ENCODE results near the gene FAM228A. TPM values are rescaled to one million over a fixed set of nuclear protein-coding genes. Genes with fewer than 3 reads are reported as not detected.

Gene FAM228A
- total and polyA plus RNA-seq, 11 donors: 0.19 to 1.9 (median 0.79) TPM; not detected in 3

GRCh38 chr2:24159708-24160107, 15.1 kb upstream of the FAM228A start:
- Histone ChIP-seq H3K4me3 (no peak overlapping the region), H3K9me3 (peaks cover 0 to 7% (median 0%) of the 10 kb centered on the region in 12 donors), H3K27me3 (no peaks in the 10 kb centered on the region), H3K4me1 (no peaks in the 10 kb centered on the region), H3K27ac (no peak overlapping the region), H3K36me3 (peaks cover 0 to 54% (median 4%) of the 10 kb centered on the region in 9 donors)
- WGBS, 4 donors: 92 to 98% (median 93%) methylated on average over 4 of the region's 4 CpGs
- ATAC-seq (no peak), DNase-seq (no peak)
- intact Hi-C loops (cut with DNase I): no loop called here
- no peak for TF ChIP-seq CTCF (IDR thresholded peaks at IDR 0.05)
- no peak for TF ChIP-seq POLR2A (IDR thresholded peaks at IDR 0.05)

- intact Hi-C loops (cut with DNase I): no loop called here
- Histone ChIP-seq H3K27me3 (no peaks in the 10 kb centered on the region), H3K4me1 (no peaks in the 10 kb centered on the region), H3K27ac (no peak overlapping the region), H3K4me3 (no peak overlapping the region), H3K36me3 (peaks cover 0 to 45% (median 4%) of the 10 kb centered on the region in 9 donors), H3K9me3 (peaks cover 0 to 7% (median 0%) of the 10 kb centered on the region in 12 donors)
- DNase-seq (no peak), ATAC-seq (no peak)
- TF ChIP-seq POLR2A (IDR thresholded peaks at IDR 0.05): no peak
- TF ChIP-seq CTCF (IDR thresholded peaks at IDR 0.05): no peak
Measured at GRCh38 chr2:24160761-24161160, 14.1 kb upstream of the FAM228A start.

- H3K4me1 ChIP-seq: no peaks in the 10 kb centered on the region
- H3K9me3 ChIP-seq: peaks cover 0 to 7% (median 0%) of the 10 kb centered on the region in 12 donors
- H3K4me3 ChIP-seq: no peak overlapping the region
- no peaks in the 10 kb centered on the region for H3K27me3 ChIP-seq
- TF ChIP-seq POLR2A (IDR thresholded peaks at IDR 0.05) (no peak), CTCF (IDR thresholded peaks at IDR 0.05) (no peak)
- DNase-seq (no peak), ATAC-seq (no peak)
- 97 to 100% (median 99%) methylated on average over 1 of the region's 1 CpG for WGBS, 4 donors
- no peak overlapping the region for H3K27ac ChIP-seq
- intact Hi-C loops (cut with DNase I): no loop called here
- H3K36me3 ChIP-seq: peaks cover 0 to 33% (median 4%) of the 10 kb centered on the region in 9 donors
Measured at GRCh38 chr2:24162494-24162893, 12.4 kb upstream of the FAM228A start.

- Histone ChIP-seq H3K27me3 (no peaks in the 10 kb centered on the region), H3K36me3 (peaks cover 0 to 33% (median 4%) of the 10 kb centered on the region in 9 donors), H3K4me1 (no peaks in the 10 kb centered on the region), H3K27ac (no peak overlapping the region), H3K4me3 (no peak overlapping the region), H3K9me3 (peaks cover 0 to 7% (median 0%) of the 10 kb centered on the region in 12 donors)
- 44 to 68% (median 58%) methylated on average over 2 to 3 of the region's 3 CpGs for WGBS, 4 donors
- no peak for TF ChIP-seq CTCF (IDR thresholded peaks at IDR 0.05)
- TF ChIP-seq POLR2A (IDR thresholded peaks at IDR 0.05): no peak
- ATAC-seq (no peak), DNase-seq (no peak)
- intact Hi-C loops (cut with DNase I): no loop called here
Measured at GRCh38 chr2:24163186-24163585, 11.7 kb upstream of the FAM228A start.

Data from heart left ventricle (tissue), 16 donors.